AG08396 (cell line): ENCODE results near the gene MAB21L2.

Source experiments
- DNase-seq: peaks from one replicate; pipeline ENCODE4 v3.0.0; 2012; ENCODE audit warnings: low spot score, mixed read lengths

MAB21L2 gene

GRCh38 chr4:150619042-150619441 lies 37.1 kb downstream of the MAB21L2 start:
- no peak for DNase-seq

- DNase-seq, result no peak
Observed at GRCh38 chr4:150624055-150624454, 42.1 kb downstream of the MAB21L2 start.

GRCh38 chr4:150625033-150625432 lies 43.1 kb downstream of the MAB21L2 start:
- no peak for DNase-seq

- DNase-seq, result no peak
Observed at GRCh38 chr4:150628073-150628472, 46.1 kb downstream of the MAB21L2 start.

GRCh38 chr4:150632639-150633038 lies 50.7 kb downstream of the MAB21L2 start:
- DNase-seq, result no peak
